Peyer's patch (tissue), 4 donors: Measurements from ENCODE around the gene GSKIP.

Experiments used
- CTCF ChIP-seq, 6 experiments: fragments of 450-650 bp in 4 of 6; fragments of 200-600 bp in 2 of 6; sonication (generic) in 1 of 6; IDR thresholded peaks; one replicate each; pipeline ENCODE4 v1.5.1; 2017 to 2019; ENCODE audit warnings: antibody characterized with exemption in 6 of 6, mild to moderate bottlenecking in 3 of 6, moderate library complexity in 1 of 6
- POLR2A ChIP-seq, 2 donors: fragments of 450-650 bp; IDR thresholded peaks; one replicate each; pipeline ENCODE4 v1.5.1; 2017; ENCODE audit warnings: antibody characterized with exemption in 2 of 2, mild to moderate bottlenecking in 2 of 2, moderate library complexity in 2 of 2

- TF ChIP-seq CTCF (IDR thresholded peaks at IDR 0.05) (no peak), POLR2A (IDR thresholded peaks at IDR 0.05) (no peak)
Measured at GRCh38 chr14:96398921-96399320, 35.6 kb downstream of the GSKIP start.
